ENCODE results near the gene ADGRF5.

GRCh38 chr6:46927066-46927465 lies 5.3 kb upstream of the ADGRF5 start:
- no peak for TF ChIP-seq POLR2A (IDR thresholded peaks at IDR 0.05)
- no peak for TF ChIP-seq CTCF (IDR thresholded peaks at IDR 0.05)

All from sigmoid colon (tissue), 3 donors.